Activated CD8-positive, alpha-beta memory T cell treated with anti-CD3 and anti-CD28 coated beads, Interleukin-2, amount 50 U/mL, for 4 hours (primary cell): ENCODE results near the gene TMEM231.
"Not testable (repeated sequence)": the region's sequence is repeated elsewhere in the genome, so short reads cannot be mapped to it uniquely, and the experiment has no call there.

ENCODE experiments used
- DNase-seq: peaks from one replicate; pipeline ENCODE4 v3.0.0-alpha.2; 2020

Gene TMEM231

DNA sequence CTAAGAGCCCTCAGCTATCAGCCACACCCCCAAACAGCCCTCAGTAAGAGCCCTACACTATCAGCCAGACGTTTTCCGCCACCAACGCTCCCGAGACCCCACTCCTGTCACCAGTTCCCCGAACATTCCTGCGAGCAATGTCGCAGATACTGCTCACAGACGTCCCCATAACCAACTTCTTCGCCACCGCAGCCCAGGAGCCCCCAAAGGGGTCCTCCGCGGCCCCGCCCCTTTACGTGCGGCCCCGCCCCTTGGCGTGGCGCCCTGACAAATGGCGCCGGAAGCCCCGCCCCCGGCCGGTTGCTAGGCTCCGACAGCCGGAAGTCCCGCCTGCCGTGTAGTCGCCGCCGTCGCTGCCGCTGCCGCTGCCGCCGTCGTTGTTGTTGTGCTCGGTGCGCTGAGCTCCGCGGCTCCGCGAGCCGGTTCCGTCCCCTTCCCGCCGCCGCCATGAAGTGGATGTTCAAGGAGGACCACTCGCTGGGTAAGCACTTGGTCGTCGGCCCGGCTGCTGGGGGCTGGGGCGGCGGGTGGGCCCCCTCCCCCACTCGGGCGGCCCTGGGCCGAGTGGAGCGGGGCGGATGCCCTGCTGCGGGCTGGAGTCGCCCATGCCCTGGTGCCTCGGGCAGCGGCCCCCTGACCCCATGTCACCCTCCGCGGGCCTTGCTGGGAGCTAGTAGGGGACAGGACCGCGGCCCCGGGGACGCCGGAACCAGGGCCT is 10.1 kb upstream of the TMEM231 start, which contains the start of gene GABARAPL2:
TSS of gene GABARAPL2 (plus strand) at position 340 of the 718 bp plus-strand sequence. CDS start at position 448, 108 bp downstream.
- DNase-seq = peak; percentile 94

DNA sequence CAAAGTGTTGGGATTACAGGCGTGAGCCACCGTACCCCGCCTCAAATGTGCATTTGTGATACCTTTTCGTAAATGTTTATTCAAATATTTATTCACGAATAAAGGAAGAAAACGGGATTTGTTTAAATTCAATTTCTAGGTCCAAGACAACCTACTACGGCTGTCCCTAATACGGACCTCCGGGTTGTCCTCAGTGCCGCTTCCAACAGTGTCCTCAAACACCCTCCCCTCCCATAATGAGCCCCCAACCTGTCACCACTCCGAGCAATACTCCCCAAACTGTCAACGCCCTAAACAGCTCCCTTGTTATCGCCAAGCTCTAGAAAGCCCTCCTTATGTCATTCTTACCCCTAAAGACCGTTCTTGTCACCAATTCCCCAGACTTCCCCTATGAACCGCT is 9.6 kb upstream of the TMEM231 start:
- DNase-seq = no peak

DNA sequence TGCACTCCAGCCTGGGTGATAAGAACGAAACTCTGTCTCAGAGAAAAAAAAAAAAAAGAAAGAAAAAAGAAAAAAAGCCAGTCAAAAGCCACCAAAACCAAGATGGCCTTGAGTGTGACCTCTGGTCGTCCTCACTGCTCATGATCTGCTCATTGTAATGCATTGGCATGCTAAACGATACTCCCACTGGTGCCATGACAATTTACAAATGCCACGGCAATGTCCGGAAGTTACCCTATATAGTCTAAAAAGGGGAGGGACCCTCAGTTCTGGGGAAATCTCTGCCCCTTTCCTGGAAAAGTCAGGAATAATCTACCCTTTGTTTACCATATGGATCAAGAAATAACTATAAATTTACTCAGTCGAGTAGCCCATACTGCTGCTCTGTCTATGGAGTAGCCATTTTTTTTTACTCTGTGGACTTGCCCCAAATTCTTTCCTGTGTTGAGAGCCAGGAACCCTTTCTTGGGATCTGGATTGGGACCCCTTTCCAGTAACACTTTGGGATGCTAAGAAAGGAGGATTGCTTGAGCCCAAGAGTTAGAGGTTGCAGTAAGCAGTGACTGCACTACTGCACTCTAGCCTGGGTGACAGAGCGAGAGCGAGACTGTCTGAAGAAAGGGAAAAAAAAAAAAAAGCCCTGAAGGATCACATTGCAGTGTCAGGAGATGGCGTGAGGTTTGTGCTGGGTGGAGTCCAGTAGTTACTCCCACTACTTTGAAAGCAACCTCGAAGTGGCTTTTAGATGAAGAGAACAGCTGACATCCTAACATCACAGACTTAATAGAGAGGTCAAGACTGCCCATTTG is 3.7 kb upstream of the TMEM231 start:
- DNase-seq = no peak

DNA sequence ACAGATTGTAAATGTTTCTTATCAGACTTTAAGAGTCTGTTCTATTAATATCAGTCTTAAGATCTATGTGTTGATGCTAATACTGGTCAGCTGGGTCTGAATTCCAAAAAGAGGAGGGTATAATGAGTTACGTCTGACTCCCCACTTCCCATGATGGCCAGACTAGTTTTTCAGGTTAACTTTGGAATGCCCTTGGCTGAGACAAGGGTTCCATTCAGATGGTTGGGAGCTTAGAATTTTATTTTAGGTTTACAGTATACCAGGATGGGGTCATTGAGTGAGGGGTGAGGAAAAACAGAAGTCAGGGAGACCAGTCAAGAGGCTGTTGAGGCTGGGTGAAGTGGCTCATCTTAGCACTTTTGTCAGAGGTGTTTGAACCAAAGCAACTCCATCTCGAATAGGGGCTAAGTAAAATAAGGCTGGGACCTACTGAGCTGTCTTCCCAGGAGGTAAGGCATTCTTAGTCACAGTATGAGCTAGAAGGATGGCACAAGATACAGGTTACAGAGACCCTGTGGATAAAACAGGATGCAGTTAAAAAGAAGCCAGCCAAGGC is 2.9 kb upstream of the TMEM231 start:
- no peak for DNase-seq

DNA sequence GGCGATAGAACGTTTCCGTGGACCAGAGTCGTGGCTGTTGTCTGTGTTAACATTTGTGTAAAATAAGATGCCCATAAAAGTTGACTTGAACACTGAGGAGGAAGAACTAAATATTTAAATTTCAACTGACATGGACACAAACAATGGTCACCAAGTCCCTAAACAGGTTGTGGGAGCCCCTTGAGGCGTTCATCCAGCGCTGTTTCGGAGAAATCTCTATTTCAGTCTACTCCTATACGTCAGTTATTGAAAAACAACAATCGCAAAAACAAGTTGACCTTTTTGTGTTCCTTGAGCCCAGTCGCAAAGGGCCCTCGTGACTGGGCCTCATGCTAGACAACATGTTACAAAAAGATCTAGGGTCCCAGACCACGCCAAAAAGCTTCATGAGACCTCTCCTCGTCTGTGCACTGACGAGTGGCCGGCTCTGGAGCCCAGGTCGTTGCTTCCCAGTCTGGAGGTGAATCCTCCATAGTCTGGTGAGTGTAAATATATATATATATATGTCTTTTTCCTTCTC is 439 bp upstream of the TMEM231 start:
- no peak for DNase-seq

DNA sequence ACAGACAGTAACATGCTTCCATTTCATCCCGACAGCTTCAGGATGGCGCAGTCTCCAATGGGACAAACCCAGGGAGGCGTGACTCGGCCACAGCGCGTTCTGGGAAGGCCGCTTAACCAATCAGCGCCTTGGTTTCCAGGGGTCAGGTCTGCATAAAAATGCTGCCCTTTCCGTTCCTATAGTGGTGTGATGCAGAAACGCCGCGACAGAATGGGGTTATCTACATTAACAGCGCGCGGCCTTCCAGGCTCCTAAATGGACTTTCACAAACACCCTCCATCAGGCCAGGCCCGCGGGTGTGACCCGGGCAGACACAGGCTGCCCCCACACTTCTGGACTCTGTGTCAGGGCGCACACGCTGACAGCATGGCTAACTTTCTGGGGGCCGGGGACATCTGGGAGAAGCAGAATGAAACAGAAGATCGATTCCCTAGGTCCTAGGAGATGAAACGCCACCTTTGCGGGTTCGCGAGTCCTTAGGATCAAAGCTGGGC is 792 bp downstream of the TMEM231 start:
- no peak for DNase-seq

DNA sequence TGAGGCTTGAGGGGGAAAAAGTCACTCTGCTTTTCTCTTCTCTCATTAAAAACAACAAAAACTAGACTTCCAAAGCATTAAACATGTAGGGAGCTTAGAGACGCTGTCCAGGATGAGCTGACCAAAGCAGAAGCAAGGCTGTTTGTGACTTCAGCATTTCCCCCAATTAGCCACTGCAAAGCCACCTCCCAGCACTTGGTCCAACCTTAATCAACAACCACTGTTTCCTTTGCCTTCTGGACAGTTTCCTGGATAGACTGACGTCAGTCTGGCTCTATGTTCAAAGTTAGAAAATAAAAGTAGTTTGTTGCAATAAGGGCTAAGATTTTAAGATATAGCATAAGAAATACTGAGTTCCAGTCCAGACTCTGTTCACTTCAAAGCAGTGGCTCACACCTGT is 3.1 kb downstream of the TMEM231 start:
- DNase-seq = no peak

DNA sequence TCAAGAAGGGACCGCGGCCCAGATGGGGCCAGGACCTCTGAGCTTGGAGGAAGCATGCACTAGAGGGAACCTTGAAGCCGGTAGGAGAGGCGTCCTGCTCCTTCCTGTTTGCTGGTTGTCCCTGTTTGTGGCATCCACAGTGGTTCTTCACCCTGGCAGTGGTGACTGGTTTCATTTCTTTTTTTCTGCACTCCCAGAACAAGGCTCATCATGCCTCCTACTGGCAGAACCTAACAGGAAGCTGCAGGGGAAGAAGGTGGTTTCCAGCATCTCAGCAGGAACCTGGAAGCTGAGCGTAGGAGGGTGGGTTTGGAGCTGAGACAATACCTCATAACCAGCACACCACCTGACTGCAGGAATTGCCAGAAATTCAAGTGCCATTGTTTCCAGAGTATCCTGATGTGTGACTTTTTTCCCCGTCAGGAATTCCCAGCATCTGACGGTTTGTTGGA is 5.8 kb downstream of the TMEM231 start:
- no peak for DNase-seq

DNA sequence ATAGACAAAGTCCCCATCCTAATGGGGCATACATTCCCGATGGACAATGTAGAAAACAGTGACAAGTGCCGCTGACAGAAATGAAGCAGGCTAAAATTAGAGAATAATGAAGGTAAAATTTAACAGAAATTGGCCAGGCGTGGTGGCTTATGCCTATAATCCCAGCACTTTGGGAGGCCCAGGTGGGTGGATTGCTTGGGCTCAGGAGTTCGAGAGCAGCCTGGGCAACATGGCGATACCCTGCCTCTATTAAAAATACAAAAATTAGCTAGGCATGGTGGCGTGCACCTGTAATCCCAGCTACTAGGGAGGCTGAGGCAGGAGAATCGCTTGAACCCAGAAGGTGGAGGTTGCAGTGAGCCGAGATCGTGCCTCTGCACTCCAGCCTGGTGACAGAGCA is 7.6 kb downstream of the TMEM231 start:
- DNase-seq = not testable (repeated sequence)

DNA sequence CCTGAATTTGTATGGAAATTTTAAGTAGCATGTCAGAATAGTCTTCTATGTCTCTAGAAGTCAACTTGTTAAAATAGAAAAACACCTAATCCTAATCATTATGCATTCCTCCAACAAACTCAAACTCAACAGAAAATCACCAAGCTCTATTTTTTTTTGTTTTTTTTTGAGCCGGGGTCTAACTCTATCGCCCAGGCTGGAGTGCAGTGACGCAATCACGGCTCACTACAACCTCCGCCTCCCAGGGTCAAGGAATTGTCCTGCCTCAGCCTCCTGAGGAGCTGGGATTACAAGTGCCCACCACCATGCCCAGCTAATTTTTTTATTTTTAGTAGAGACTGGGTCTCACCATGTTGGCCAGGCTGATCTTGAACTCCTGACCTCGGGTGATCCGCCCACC is 9.8 kb downstream of the TMEM231 start:
- DNase-seq = no peak

DNA sequence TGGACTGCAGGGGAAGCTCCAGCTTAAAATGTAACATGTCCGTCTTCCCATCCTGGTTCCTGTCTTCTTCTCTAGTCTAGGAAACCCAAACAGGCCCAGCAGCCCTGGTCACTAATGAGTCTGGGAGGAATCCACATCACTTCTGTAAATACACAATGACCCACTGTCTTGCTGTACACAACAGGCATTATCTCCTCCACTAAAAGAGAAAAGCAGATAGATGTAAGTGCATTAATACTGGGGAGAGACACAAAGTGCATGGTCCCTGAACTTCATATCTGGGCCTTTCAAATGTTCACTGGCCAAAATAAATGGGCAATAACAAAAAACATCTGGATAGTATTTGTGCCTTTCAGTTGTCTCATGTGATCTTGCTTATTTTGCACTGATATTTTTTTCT is 10.2 kb downstream of the TMEM231 start:
- DNase-seq = not testable (repeated sequence)

DNA sequence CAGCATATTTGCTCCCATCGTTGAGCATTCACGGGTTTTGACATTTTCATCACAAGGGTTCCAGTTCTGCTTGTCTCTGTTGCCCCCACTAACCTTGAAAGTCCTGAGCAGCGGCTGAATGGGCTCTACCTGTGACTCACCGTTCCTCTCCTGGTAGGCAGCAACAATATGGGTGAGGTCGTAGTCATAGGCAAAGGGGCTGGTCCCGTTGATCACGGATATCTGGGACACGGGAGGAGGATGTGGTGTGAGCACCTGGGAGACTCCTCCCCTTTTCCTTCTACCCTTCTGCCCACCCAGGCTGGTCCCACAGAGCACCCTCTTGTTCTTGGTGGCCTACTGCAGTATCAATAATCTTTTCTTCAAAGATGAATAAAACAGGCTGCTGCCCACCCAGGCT is 13.6 kb downstream of the TMEM231 start:
- not testable (repeated sequence) for DNase-seq

DNA sequence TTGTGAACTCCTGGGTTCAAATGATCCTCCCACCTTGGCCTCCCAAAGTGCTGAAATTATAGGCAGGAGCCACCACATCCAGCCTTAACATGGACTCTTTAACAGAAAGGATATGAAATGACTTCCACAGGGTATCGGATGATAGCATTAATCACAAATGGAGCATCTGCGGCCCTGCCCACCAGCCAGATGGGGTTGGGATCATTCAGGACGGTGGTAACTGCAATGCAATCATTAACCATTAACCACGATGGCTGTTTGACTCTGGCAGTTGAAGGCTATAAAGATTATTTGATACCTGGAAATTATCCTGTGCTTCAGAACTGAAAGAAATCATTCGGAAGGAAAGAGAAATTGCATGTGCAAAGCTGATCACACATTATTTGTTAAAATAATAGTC is 14.8 kb downstream of the TMEM231 start:
- DNase-seq = no peak

DNA sequence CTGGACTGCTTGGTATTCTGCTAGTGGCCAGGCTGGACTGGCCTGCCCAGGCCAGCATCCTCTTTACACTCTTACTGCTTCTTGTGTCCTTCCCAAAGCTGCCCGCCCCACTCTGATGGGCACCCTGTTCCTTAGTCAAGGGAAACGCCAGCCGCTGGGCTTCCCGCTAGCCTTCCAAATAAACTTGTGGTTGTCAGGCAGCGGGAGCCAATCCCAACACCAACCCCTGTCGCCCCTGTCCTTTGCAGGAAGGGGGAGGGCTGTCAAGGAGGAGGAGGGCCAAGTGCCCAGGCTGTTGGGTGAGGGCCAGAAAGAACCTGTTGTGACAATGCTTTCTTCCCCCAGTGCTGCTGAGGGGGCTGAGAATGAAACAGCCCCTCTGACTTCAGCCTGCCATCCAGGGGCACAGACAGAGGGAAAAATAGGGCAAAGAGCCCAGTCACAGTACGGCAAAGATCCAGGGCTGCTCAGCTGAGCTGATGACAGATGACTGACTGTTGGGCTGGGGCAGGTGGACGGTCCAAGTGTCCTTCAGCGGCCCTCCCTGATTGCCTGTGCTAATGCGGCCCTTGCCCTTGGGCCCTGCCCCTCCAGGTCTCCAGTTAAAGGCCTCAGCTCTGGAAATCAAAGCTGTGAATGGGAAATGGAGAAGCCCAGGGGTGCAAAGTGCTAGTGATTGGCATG is 17.0 kb downstream of the TMEM231 start:
- not testable (repeated sequence) for DNase-seq

DNA sequence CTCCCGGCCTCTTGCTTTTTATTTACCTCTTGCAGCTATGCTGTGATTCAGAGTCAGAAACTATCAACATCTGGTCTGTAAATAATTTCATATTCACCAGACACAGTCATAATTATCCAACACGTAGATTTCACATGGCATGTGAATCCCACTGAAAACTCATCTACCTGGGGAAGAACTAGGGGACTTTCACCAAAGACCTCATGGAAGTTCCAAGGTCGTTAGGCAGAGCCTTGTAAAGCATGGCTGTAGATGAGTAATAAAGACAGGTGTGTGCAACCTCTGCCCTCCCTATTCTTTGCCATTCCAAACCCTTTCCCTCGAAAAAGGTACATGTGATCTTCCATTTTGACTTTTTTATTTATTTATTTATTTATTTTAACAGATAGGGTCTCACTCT is 18.3 kb downstream of the TMEM231 start:
- DNase-seq = no peak

DNA sequence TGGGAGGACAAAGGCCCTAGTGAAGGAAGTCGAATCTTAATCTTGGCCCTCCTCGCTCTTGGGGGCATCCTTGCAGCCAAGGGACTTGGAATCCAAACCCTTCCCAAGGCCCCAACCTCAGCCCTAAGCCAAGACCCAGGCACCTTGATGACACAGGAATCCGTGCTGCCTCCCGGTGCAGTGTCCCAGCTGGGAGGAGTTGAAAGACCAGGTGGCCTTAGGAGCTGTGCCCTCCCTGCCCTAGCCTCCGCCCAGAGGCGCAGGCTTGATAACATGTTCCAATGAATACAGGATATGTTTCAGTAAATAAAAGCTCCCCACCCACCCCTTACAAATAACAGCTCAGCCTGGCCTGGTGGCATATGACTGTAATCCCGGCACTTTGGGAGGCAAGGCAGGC is 20.2 kb downstream of the TMEM231 start, which contains the start of gene CHST5:
TSS of gene CHST5 (minus strand) at position 208 of the 400 bp plus-strand sequence. CDS start 5,724 bp downstream, outside the sequence.
- no peak for DNase-seq

DNA sequence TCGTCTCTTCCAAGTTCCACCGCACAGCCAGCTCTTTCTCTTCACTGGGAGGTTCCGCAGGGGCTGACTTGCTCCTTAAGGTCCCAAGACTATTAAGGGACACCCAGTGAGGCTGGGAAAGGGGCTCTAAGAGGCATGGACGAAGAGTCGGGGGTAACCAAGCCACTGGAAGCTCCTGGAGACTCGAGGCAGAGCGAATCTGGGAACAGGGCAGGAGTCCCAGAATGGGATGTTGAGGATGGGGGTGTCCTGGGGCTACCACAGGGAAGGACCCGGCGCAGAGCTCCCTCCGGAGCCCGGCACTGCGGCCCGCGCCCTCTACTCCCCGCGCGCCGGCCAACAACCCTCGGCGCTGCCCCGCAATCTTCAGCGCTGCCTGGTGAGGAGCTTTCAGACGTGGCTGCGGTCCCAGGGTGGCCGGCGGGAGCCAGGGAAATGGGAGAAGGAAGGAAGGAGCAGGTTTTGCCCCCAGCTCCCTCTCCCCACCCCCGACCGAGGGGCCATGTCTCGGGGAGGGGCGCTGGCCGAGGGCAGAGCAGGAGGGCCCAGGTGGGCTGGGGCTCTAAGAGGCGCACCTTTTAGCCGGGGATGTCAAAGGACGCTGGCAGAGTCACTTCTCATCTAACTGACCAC is 20.7 kb downstream of the TMEM231 start:
- DNase-seq = no peak

DNA sequence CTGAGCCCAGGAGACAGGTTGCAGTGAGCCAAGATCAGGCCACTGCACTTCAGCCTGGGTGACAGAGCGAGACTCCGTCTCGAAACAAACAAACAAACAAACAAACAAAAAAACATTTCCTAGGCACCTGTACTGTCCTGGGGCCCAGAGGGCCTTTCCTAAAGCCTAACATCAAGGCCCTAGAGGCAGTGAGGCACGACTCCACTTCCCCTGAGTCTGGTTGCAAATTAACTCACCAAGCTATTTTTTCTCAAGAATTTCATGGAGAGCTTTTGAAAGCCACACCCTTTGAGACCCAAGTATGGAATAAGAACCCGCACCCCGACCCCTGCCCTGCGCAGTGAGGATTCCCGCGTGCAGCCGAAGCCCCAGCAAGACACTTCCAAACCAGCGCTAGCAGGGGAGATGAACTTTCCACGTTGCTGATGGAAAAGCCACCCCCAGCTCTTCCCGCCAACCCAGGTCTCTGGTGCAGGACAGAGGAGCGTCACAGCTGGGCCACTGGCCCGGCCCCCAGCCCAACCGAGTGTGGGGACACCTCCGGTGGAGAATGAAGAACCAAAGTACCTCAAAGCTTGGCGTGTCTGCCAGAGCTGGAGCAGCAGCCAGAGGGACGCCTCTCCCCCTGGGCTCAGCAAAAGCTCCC is 21.4 kb downstream of the TMEM231 start:
- no peak for DNase-seq

DNA sequence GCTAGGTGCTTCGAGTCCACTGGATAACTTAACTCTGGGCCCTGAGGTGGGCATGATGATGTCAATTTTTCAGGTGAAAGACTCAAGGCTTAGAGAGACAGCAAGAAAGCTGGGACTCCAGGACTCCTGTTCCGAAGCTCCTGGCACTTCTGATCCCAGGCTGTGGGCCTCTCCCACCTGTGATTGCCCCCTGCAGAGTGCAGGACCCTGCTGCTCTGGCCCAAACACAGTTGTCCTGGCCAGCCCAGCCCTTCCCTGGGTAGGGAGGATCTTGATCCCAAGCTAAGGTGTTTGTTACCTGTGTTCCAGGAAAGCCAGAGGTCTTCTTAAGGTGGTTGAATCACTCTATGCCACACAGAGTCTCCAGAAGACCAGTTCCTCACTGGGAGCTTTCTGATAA is 23.3 kb downstream of the TMEM231 start:
- DNase-seq = no peak

DNA sequence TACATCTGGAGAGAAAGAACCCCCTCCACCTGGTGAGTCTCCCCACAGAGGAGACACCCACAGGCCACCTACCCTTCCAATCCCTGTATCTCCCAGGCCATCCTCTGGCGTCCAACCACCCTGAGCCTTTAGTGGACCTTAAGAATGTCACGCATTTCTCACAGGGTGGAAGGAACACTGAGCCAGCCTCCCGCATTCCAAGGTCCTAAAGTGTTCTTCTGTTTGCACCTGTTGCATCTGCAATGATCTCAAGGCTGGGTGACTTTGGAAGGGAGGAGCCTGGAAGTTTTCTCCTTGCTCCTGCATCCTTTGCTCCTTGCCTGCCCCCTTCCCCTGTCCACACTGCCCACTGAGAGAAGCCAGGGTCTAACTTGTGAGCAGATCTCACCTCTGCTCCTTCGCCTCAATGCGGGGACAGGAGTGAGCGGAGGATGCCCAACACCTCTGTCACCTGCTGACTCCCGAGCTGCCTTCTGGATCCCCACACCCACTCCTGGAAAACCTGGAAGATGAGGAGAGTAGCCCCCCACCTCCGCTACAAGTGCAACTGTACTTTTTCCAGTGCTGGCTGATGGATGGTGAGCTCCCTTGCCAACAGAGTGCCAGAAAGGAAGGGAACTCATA is 23.8 kb downstream of the TMEM231 start:
- no peak for DNase-seq

DNA sequence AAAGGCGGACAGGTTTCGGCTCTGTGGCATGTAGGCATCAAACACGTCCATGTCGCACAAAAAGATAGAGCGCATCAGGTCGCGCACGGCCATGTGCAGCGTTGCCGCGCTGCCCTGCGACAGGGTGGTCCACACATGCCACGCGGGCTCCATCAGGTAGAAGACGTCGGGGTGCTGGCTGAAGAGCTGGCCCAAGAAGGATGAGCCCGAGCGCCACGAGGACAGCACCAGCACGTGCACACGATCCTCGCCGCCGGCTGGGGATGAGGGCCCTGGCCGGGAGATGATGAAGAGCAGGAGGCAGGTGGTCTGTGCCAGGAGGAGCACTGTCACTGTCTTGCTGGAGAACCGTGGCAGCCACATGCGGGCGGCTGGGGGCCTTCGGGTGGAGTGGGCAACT is 26.1 kb downstream of the TMEM231 start:
- DNase-seq = no peak
